ENCODE results near the gene COBL. TPM values are rescaled to one million over a fixed set of nuclear protein-coding genes. Genes with fewer than 3 reads are reported as not detected.

COBL gene
- total and polyA plus RNA-seq, 2 of the 4 experiments (the other 2 are of a cell fraction): under 0.01 TPM; not detected in 1

GRCh38 chr7:51288896-51289622 is 27.6 kb downstream of the COBL start:
- WGBS, 2 experiments (ENCODE audit: extremely low coverage in 2 of 2, insufficient read length in 1 of 2): 15% methylated on average over 4 of the region's 7 CpGs; no CpG with 5 or more reads in 1 of the 2 experiments
- ATAC-seq (ENCODE audit: low read depth): no peak

More at GRCh38 chr7:51288896-51289622, 27.6 kb downstream of the COBL start:
- Histone ChIP-seq H4K5ac (ENCODE audit: low read depth, low read length) (no peak overlapping the region), H3K56ac (ENCODE audit: extremely low read depth, insufficient read depth, low read length) (no peak overlapping the region), H2AFZ (replicated peaks; ENCODE audit: low read length, poor library complexity) (no peak overlapping the region), H3K27ac (ENCODE audit: insufficient read depth, low read length) (no peak overlapping the region), H3K79me1 (ENCODE audit: low read depth in 1 of 2, low read length in 2 of 2) (no peaks in the 10 kb centered on the region), H4K8ac (ENCODE audit: low read depth in 2 of 2, low read length in 2 of 2) (no peak overlapping the region), H3K9me3 (ENCODE audit: control insufficient read depth, insufficient read depth, low read length) (no peaks in the 10 kb centered on the region), H3K36me3 (ENCODE audit: control insufficient read depth, insufficient read depth, low read length) (no peaks in the 10 kb centered on the region), H2BK15ac (ENCODE audit: low read depth, low read length) (no peak overlapping the region), H3K4me2 (ENCODE audit: low read depth, low read length) (no peak overlapping the region), H2BK5ac (ENCODE audit: low read depth, low read length, poor library complexity, severe bottlenecking) (no peak overlapping the region), H3K18ac (ENCODE audit: low read depth, low read length) (no peak overlapping the region), H4K20me1 (ENCODE audit: insufficient read depth, low read length) (no peaks in the 10 kb centered on the region), H4K91ac (ENCODE audit: insufficient read depth, low read depth, low read length) (no peak overlapping the region), H3K23ac (ENCODE audit: low read depth, low read length) (no peak overlapping the region), H3K9me1 (ENCODE audit: insufficient read depth, low read length) (no peaks in the 10 kb centered on the region), H3K4me1 (ENCODE audit: control insufficient read depth, insufficient read depth, low read length) (no peaks in the 10 kb centered on the region), H3K9ac (ENCODE audit: low read depth, low read length) (no peak overlapping the region), H2BK20ac (ENCODE audit: low read depth, low read length) (no peak overlapping the region), H2BK120ac (ENCODE audit: low read depth, low read length) (no peak overlapping the region), H3K27me3 (ENCODE audit: control insufficient read depth, insufficient read depth, low read length) (no peaks in the 10 kb centered on the region), H3K14ac (replicated peaks; ENCODE audit: low read depth, low read length) (no peak overlapping the region), H3K4me3 (ENCODE audit: insufficient read depth, low read depth, low read length) (no peak overlapping the region), H2AK5ac (ENCODE audit: low read depth, low read length) (no peak overlapping the region), H2AK9ac (replicated peaks; ENCODE audit: low read depth, low read length, poor library complexity) (no peak overlapping the region), H3K4ac (ENCODE audit: low read depth, low read length) (no peak overlapping the region)
- ChIA-PET CTCF (no interaction called here), POLR2A (ENCODE audit: unreplicated experiment) (no interaction called here)
- in situ Hi-C loops (cut with MboI; ENCODE audit: low sequenced_read_pairs) (no loop called here), dilution Hi-C loops (cut with HindIII; ENCODE audit: low sequenced_read_pairs, unreplicated experiment) (no loop called here), intact Hi-C loops (cut with micrococcal nuclease) (no loop called here)
- no peak for TF ChIP-seq SMC3 (IDR thresholded peaks at IDR 0.05; ENCODE audit: low read depth, low read length)
- no peak for TF ChIP-seq BHLHE40 (IDR thresholded peaks at IDR 0.05; ENCODE audit: low read depth, low read length)
- no peak for TF ChIP-seq CTCF (conservative IDR thresholded peaks at IDR 0.05; ENCODE audit: low read depth, low read length)
- no peak for TF ChIP-seq MXI1 (IDR thresholded peaks at IDR 0.05; ENCODE audit: borderline replicate concordance, low read depth, low read length)
- no peak for TF ChIP-seq POLR2A (IDR thresholded peaks at IDR 0.05; ENCODE audit: low read depth, low read length)
- no peak for TF ChIP-seq MAZ (IDR thresholded peaks at IDR 0.05; ENCODE audit: borderline replicate concordance, low read depth, low read length)
- no peak for TF ChIP-seq CHD1 (IDR thresholded peaks at IDR 0.05; ENCODE audit: low read depth, low read length)
- no peak for TF ChIP-seq RCOR1 (IDR thresholded peaks at IDR 0.05; ENCODE audit: insufficient replicate concordance, low read length)
- no peak for TF ChIP-seq ELK1 (IDR thresholded peaks at IDR 0.05; ENCODE audit: borderline replicate concordance, low read depth, low read length)
- no peak for TF ChIP-seq MAFK (IDR thresholded peaks at IDR 0.05; ENCODE audit: low read depth, low read length)
- no peak for TF ChIP-seq RAD21 (IDR thresholded peaks at IDR 0.05; ENCODE audit: low read length)
- TF ChIP-seq RFX5 (IDR thresholded peaks at IDR 0.05; ENCODE audit: low read depth, low read length): no peak
- no peak for TF ChIP-seq USF2 (IDR thresholded peaks at IDR 0.05; ENCODE audit: low read depth, low read length)
- TF ChIP-seq NFE2L2 (IDR thresholded peaks at IDR 0.05; ENCODE audit: low read depth, low read length): no peak
- no peak for TF ChIP-seq CEBPB (IDR thresholded peaks at IDR 0.05; ENCODE audit: low read depth, low read length)
- TF ChIP-seq FOS (IDR thresholded peaks at IDR 0.05; ENCODE audit: low read depth, low read length): no peak
- DNase-seq: no peak
- no TSS peak for BruUV-seq (replicated peaks)

Data from IMR-90 (cell line).